Liver (tissue), 9 donors: Measurements from ENCODE around the gene TOR3A. TPM values are rescaled to one million over a fixed set of nuclear protein-coding genes. Genes with fewer than 3 reads are reported as not detected.

Experiments
- DNase-seq: peaks from one replicate; pipeline ENCODE4 v3.0.0-alpha.2; 2017; ENCODE audit warnings: low spot score
- H3K27ac ChIP-seq, 2 donors: one replicate each; pipeline ENCODE4 v1.7.0; 2013; ENCODE audit warnings: inconsistent platforms in 2 of 2, low read length in 2 of 2, control low read depth in 1 of 2, low read depth in 1 of 2, mild to moderate bottlenecking in 1 of 2
- H3K27me3 ChIP-seq, 4 donors: one replicate each; pipeline versions ENCODE4 v1.6.1 to v1.7.0; 2013; ENCODE audit warnings: low read length in 3 of 4, inconsistent platforms in 1 of 4, mild to moderate bottlenecking in 1 of 4, moderate library complexity in 1 of 4; ENCODE audit not compliant: control insufficient read depth in 4 of 4, insufficient read depth in 4 of 4
- H3K36me3 ChIP-seq, 4 donors: one replicate each; pipeline versions ENCODE4 v1.6.1 to v1.7.0; 2013; ENCODE audit warnings: low read length in 3 of 4, mild to moderate bottlenecking in 3 of 4, low read depth in 1 of 4, moderate library complexity in 1 of 4; ENCODE audit not compliant: control insufficient read depth in 4 of 4, insufficient read depth in 3 of 4
- H3K4me1 ChIP-seq, 4 donors: one replicate each; pipeline versions ENCODE4 v1.6.1 to v1.7.0; 2013; ENCODE audit warnings: low read length in 3 of 4, mild to moderate bottlenecking in 3 of 4, moderate library complexity in 1 of 4; ENCODE audit not compliant: control insufficient read depth in 4 of 4, insufficient read depth in 4 of 4
- H3K4me3 ChIP-seq, 3 donors: one replicate each; pipeline versions ENCODE4 v1.6.1 to v1.7.0; 2013; ENCODE audit warnings: low read length in 3 of 3, control low read depth in 1 of 3, low read depth in 1 of 3, mild to moderate bottlenecking in 1 of 3
- H3K9ac ChIP-seq, 2 donors: one replicate each; pipeline ENCODE4 v1.7.0; 2013; ENCODE audit warnings: low read length in 2 of 2, mild to moderate bottlenecking in 2 of 2, moderate library complexity in 2 of 2, control low read depth in 1 of 2, low read depth in 1 of 2
- H3K9me3 ChIP-seq, 4 donors: one replicate each; pipeline versions ENCODE4 v1.6.1 to v1.7.0; 2013; ENCODE audit warnings: low read length in 3 of 4; ENCODE audit not compliant: control insufficient read depth in 4 of 4
- ATF3 ChIP-seq: IDR thresholded peaks from 2 replicates; pipeline ENCODE4 v1.6.1; 2016; ENCODE audit warnings: antibody characterized with exemption
- GABPA ChIP-seq, 2 donors: IDR thresholded peaks in 1 of 2; conservative IDR thresholded peaks in 1 of 2; 2 replicates each; pipeline ENCODE4 v1.6.1; 2016; ENCODE audit warnings: antibody characterized with exemption in 2 of 2, mild to moderate bottlenecking in 1 of 2, moderate library complexity in 1 of 2
- JUND ChIP-seq, 2 donors: IDR thresholded peaks; 2 replicates each; pipeline ENCODE4 v1.6.1; 2016; ENCODE audit warnings: antibody characterized with exemption in 2 of 2
- REST ChIP-seq: IDR thresholded peaks from 2 replicates; pipeline ENCODE4 v1.6.1; 2016; ENCODE audit warnings: antibody characterized with exemption, mild to moderate bottlenecking
- SP1 ChIP-seq: IDR thresholded peaks from 2 replicates; pipeline ENCODE4 v1.6.1; 2018; ENCODE audit warnings: antibody characterized with exemption, mild to moderate bottlenecking
- ZBTB33 ChIP-seq: IDR thresholded peaks from 2 replicates; pipeline ENCODE4 v1.6.1; 2016; ENCODE audit warnings: antibody characterized with exemption
- WGBS: extraction: QIAGEN DNeasy Blood & Tissue Kit; methylation state at CpG from one replicate; pipeline ENCODE4 v1.1.7; 2013; 5-methylcytosine and 5-hydroxymethylcytosine counted together
- polyA plus RNA-seq, 2 donors: library from polyadenylated mRNA; stranded (reverse) in 1 of 2; unstranded in 1 of 2; fragments of 200-250 nt in 1 of 2; fragments of >200 nt in 1 of 2; fragmentation: Nextera tagmentation in 1 of 2; extraction: Ambion mirVana in 1 of 2; gene quantifications; one replicate each; pipeline versions ENCODE4 v1.2.1 to v1.2.3, GENCODE V29; 2013 to 2015
- total RNA-seq, 2 donors: library from RNA; depleted of rRNA; stranded (reverse); fragments of >200 nt; gene quantifications; one replicate each; pipeline ENCODE4 v1.2.3, GENCODE V29; 2014
- TF ChIP-seq, protein P1 (sequence below): IDR thresholded peaks from 2 replicates; pipeline ENCODE4 v1.6.1; 2016; ENCODE audit warnings: antibody characterized with exemption
- donor health status: healthy.
- donor health status: healthy.
- donor health status: healthy.
- donor health status: healthy.
- donor health status: healthy.

Gene TOR3A
- total and polyA plus RNA-seq, 4 donors, result 14.3 to 31.0 (median 23.5) TPM

GRCh38 chr1:179048339-179049124 lies 33.3 kb upstream of the TOR3A start:
- DNase-seq, result no peak
- Histone ChIP-seq H3K9me3 (no peaks in the 10 kb centered on the region), H3K4me1 (no peaks in the 10 kb centered on the region), H3K4me3 (no peak overlapping the region), H3K27ac (no peak overlapping the region), H3K36me3 (peaks cover 0 to 2% (median 0%) of the 10 kb centered on the region in 4 donors), H3K27me3 (no peaks in the 10 kb centered on the region), H3K9ac (no peak overlapping the region)
- TF ChIP-seq ATF3 (no peak), SP1 (no peak), GABPA (IDR thresholded peaks at IDR 0.05 in 1 of 2, conservative IDR thresholded peaks at IDR 0.05 in 1 of 2) (no peak), REST (no peak)
- TF ChIP-seq, protein P1, sequence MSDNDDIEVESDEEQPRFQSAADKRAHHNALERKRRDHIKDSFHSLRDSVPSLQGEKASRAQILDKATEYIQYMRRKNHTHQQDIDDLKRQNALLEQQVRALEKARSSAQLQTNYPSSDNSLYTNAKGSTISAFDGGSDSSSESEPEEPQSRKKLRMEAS, result no peak
- 100% methylated on average over 1 of the region's 1 CpG for WGBS

DNA sequence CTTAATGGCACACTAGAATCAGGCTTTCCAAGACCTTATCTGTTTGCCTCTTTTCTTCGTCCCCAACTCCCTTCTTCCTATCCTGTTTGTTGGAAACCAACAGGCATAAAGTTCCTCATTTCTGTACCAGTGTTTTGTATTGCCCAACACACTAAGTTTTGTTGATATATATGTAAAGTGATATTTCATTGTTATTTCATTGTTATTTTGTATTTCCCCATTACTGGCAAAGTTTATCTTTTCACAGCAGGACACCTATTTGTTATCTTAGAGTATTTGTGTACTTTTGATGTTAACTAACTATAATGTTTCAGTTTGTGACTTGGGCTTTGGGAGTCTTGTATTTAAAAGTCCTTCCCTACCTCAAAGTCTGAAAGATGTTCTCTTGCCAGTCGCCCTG lies 29.1 kb upstream of the TOR3A start:
- no peak for DNase-seq
- Histone ChIP-seq H3K4me3 (no peak overlapping the region), H3K4me1 (no peaks in the 10 kb centered on the region), H3K27me3 (no peaks in the 10 kb centered on the region), H3K36me3 (peaks cover 0 to 12% (median 6%) of the 10 kb centered on the region in 4 donors), H3K9ac (no peak overlapping the region), H3K27ac (no peak overlapping the region), H3K9me3 (no peaks in the 10 kb centered on the region)
- 87% methylated on average over 2 of the region's 2 CpGs for WGBS
- TF ChIP-seq JUND (IDR thresholded peaks at IDR 0.05), result no peak
- TF ChIP-seq, protein P1, result no peak
- TF ChIP-seq ZBTB33, result no peak
- no peak for TF ChIP-seq REST
- no peak for TF ChIP-seq GABPA (IDR thresholded peaks at IDR 0.05 in 1 of 2, conservative IDR thresholded peaks at IDR 0.05 in 1 of 2)
